PFSK-1 (cell line): ENCODE results near the gene GMIP. TPM values are rescaled to one million over a fixed set of nuclear protein-coding genes. Genes with fewer than 3 reads are reported as not detected.

Source experiments
- FOXP2 ChIP-seq: optimal IDR thresholded peaks from 2 replicates; pipeline ENCODE3; 2011; ENCODE audit warnings: borderline replicate concordance, control low read depth, inconsistent platforms; ENCODE audit not compliant: insufficient read depth; ENCODE audit errors: extremely low read length, extremely low read depth
- POLR2AphosphoS5 ChIP-seq: IDR thresholded peaks from 2 replicates; pipeline ENCODE4 v1.6.1; 2012; ENCODE audit warnings: low read depth, mild to moderate bottlenecking, control low read depth, low read length, moderate library complexity
- SIN3A ChIP-seq: IDR thresholded peaks from 2 replicates; pipeline ENCODE4 v1.6.1; 2012; ENCODE audit warnings: mild to moderate bottlenecking, low read length, moderate library complexity, borderline replicate concordance; ENCODE audit not compliant: insufficient read depth
- TAF1 ChIP-seq: IDR thresholded peaks from 2 replicates; pipeline ENCODE4 v1.6.1; 2012; ENCODE audit warnings: low read length, control low read depth, borderline replicate concordance; ENCODE audit not compliant: insufficient read depth
- polyA plus RNA-seq: library from polyadenylated mRNA; unstranded; fragments of >200 nt; gene quantifications from one replicate; pipeline ENCODE4 v1.2.1, GENCODE V29; 2012; ENCODE audit warnings: low read depth, missing spikeins; ENCODE audit not compliant: insufficient read length
- TF ChIP-seq, protein P1 (sequence below), 2 experiments: IDR thresholded peaks; 2 replicates each; pipeline versions ENCODE4 v1.6.1 to v1.8.0; 2011 to 2012; ENCODE audit warnings: low read depth in 2 of 2, low read length in 2 of 2, control low read depth in 1 of 2, inconsistent platforms in 1 of 2, mild to moderate bottlenecking in 1 of 2, moderate library complexity in 1 of 2; ENCODE audit not compliant: insufficient read depth in 1 of 2

GMIP gene, protein sequence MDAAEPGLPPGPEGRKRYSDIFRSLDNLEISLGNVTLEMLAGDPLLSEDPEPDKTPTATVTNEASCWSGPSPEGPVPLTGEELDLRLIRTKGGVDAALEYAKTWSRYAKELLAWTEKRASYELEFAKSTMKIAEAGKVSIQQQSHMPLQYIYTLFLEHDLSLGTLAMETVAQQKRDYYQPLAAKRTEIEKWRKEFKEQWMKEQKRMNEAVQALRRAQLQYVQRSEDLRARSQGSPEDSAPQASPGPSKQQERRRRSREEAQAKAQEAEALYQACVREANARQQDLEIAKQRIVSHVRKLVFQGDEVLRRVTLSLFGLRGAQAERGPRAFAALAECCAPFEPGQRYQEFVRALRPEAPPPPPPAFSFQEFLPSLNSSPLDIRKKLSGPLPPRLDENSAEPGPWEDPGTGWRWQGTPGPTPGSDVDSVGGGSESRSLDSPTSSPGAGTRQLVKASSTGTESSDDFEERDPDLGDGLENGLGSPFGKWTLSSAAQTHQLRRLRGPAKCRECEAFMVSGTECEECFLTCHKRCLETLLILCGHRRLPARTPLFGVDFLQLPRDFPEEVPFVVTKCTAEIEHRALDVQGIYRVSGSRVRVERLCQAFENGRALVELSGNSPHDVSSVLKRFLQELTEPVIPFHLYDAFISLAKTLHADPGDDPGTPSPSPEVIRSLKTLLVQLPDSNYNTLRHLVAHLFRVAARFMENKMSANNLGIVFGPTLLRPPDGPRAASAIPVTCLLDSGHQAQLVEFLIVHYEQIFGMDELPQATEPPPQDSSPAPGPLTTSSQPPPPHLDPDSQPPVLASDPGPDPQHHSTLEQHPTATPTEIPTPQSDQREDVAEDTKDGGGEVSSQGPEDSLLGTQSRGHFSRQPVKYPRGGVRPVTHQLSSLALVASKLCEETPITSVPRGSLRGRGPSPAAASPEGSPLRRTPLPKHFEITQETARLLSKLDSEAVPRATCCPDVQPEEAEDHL
- 9.5 TPM for polyA plus RNA-seq

DNA sequence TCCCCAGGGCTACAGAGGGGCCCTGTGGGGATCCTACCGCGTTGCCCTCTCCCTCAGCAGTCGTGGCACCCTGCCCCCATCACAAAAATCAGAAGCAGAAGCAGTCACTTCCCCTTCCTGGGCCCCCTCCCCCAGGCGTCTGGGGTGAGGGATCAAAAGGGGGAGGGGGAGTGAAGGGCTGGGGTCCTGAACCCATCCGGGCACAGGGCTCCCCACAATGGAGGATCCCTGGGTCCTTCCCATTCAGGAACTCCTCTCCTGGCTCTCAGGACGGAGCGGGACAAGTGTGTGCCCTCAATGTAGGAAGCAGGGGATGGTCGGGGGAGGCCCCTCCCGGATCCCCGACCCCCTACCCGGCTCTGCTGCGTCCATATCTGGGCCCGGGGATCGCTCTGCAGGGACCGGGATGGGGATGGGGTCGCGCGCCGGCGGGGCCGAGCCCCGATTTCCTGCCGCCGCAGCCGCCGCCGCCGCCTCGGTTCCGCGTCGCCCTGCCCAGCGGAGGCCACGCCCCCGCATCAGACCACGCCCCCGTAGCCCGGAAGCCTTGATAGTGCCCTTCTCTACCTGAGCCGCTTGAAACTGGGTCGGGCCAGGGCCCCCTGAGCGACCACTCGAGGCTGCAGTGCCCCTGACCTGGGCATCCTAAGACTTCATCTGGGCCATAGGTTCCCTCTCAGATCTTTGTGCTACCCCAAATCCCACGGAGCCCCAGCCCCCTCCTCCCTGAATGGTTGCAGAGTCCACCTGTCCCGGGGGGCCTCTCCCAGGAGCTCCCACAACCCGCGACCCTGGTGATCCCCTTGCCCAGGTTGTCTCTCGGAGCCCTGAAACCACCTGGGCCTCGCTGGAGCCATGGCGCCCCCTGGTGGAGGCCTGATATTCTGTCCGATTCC lies at the start of gene GMIP:
Gene GMIP (minus strand): TSS at position 500 of the 896 bp plus-strand sequence. CDS start 128 bp downstream, at position 372.
- TF ChIP-seq POLR2AphosphoS5 (no peak; the same call in none of the 2 replicates), TAF1 (0 out of 2 replicates have a peak, but pooled peaks have one; percentile 14), FOXP2 (no peak), SIN3A (0 out of 2 replicates have a peak, but pooled peaks have one; percentile 27)
- TF ChIP-seq, protein P1, sequence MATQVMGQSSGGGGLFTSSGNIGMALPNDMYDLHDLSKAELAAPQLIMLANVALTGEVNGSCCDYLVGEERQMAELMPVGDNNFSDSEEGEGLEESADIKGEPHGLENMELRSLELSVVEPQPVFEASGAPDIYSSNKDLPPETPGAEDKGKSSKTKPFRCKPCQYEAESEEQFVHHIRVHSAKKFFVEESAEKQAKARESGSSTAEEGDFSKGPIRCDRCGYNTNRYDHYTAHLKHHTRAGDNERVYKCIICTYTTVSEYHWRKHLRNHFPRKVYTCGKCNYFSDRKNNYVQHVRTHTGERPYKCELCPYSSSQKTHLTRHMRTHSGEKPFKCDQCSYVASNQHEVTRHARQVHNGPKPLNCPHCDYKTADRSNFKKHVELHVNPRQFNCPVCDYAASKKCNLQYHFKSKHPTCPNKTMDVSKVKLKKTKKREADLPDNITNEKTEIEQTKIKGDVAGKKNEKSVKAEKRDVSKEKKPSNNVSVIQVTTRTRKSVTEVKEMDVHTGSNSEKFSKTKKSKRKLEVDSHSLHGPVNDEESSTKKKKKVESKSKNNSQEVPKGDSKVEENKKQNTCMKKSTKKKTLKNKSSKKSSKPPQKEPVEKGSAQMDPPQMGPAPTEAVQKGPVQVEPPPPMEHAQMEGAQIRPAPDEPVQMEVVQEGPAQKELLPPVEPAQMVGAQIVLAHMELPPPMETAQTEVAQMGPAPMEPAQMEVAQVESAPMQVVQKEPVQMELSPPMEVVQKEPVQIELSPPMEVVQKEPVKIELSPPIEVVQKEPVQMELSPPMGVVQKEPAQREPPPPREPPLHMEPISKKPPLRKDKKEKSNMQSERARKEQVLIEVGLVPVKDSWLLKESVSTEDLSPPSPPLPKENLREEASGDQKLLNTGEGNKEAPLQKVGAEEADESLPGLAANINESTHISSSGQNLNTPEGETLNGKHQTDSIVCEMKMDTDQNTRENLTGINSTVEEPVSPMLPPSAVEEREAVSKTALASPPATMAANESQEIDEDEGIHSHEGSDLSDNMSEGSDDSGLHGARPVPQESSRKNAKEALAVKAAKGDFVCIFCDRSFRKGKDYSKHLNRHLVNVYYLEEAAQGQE (IDR thresholded peaks at IDR 0.05; ENCODE audit: insufficient read depth in 1 of 2, low read depth in 2 of 2, low read length in 2 of 2), result no peak

DNA sequence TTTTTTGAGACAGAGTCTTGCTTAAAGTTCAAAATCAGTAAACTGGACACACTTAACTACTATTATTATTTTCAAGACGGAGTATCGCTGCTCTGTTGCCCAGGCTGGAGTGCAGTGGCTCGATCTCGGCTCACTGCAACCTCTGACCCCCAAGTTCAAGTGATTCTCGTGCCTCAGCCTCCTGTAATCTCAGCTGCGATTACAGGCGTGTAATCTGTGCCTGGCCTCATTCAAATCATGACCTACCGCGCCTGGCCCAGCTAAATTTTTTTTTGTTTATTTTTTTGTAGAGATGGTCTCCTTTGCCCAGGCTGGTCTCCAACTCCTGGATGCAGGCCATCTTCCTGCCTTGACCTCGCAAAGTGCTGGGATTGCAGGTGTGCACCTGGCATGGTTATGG lies 48.2 kb upstream of the GMIP start:
- TF ChIP-seq POLR2AphosphoS5 (no peak), TAF1 (no peak), SIN3A (no peak), FOXP2 (no peak)
- TF ChIP-seq, protein P1 (IDR thresholded peaks at IDR 0.05; ENCODE audit: insufficient read depth in 1 of 2, low read depth in 2 of 2, low read length in 2 of 2), result no peak

DNA sequence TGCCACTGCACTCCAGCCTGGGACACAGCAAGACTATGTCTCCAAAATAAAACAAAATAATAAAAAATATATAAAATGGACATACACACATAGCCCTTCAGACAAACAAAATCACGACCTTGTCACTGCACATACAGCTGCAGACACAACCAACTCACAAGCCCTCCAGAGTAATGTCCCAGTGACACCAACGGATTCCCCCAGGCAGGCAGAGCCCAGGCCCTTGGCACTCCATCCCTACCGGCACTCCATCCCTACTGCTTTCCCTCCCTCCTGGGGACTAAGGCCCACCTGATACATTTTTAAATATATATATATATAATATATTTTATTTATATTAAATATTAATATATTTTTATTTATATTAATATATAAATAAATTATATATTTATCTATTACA lies 43.6 kb upstream of the GMIP start:
- TF ChIP-seq, protein P1 (IDR thresholded peaks at IDR 0.05; ENCODE audit: insufficient read depth in 1 of 2, low read depth in 2 of 2, low read length in 2 of 2), result no peak
- TF ChIP-seq FOXP2 (no peak), SIN3A (no peak)

DNA sequence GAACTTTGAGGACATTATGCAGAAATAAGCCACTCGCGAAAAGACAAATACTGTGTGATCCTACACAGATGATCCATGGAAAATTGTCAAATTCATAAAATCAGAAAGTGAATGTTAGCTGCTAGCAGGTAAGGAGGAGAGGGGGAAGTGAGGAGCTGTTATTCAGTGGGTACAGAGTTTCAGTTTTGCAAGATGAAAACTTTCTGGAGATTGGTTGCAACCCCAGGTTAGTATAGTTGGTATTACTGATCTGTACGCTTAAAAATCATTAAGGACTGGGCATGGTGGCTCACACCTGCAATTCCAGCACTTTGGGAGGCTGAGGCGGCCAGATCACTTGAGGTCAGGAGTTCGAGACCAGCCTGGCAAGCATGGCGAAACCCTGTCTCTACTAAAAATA lies 43.1 kb upstream of the GMIP start:
- TF ChIP-seq TAF1 (no peak), SIN3A (no peak), FOXP2 (no peak), POLR2AphosphoS5 (no peak)
- TF ChIP-seq, protein P1 (IDR thresholded peaks at IDR 0.05; ENCODE audit: insufficient read depth in 1 of 2, low read depth in 2 of 2, low read length in 2 of 2), result no peak
